Breast epithelium (tissue), 4 donors: ENCODE data around the gene BLOC1S2. TPM values are rescaled to one million over a fixed set of nuclear protein-coding genes. Genes with fewer than 3 reads are reported as not detected.

Experiments used
- DNase-seq, 2 donors: peaks; one replicate each; pipeline ENCODE4 v3.0.0-alpha.2; 2019; ENCODE audit warnings: low spot score in 2 of 2
- H3K27ac ChIP-seq, 2 donors: fragments of 200-600 bp; sonication (generic) in 1 of 2; one replicate each; pipeline ENCODE4 v1.5.1; 2016 to 2019; ENCODE audit warnings: mild to moderate bottlenecking in 1 of 2
- H3K27me3 ChIP-seq, 2 donors: fragments of 200-600 bp; sonication (generic) in 1 of 2; one replicate each; pipeline versions ENCODE4 v1.5.1 to v1.6.0; 2017 to 2019; ENCODE audit warnings: control low read depth in 1 of 2, mild to moderate bottlenecking in 1 of 2
- H3K36me3 ChIP-seq: fragments of 200-600 bp; one replicate; pipeline ENCODE4 v1.5.1; 2019
- H3K4me1 ChIP-seq, 2 donors: fragments of 200-600 bp; sonication (generic); one replicate each; pipeline ENCODE4 v1.5.1; 2016 to 2019; ENCODE audit warnings: control low read depth in 1 of 2
- H3K4me3 ChIP-seq, 3 donors: fragments of 200-600 bp; sonication (generic); 1 replicate in 2 of 3; 2 replicates in 1 of 3; pipeline ENCODE4 v1.5.1; 2016 to 2019; ENCODE audit warnings: mild to moderate bottlenecking in 3 of 3, moderate library complexity in 2 of 3
- H3K9me3 ChIP-seq, 2 donors: fragments of 200-600 bp; sonication (generic) in 1 of 2; one replicate each; pipeline ENCODE4 v1.5.1; 2016 to 2019; ENCODE audit warnings: control low read depth in 1 of 2
- CTCF ChIP-seq, 3 donors: fragments of 450-650 bp; IDR thresholded peaks; one replicate each; pipeline ENCODE4 v1.5.1; 2016 to 2017; ENCODE audit warnings: antibody characterized with exemption in 3 of 3, mild to moderate bottlenecking in 3 of 3, moderate library complexity in 3 of 3
- POLR2A ChIP-seq: fragments of 450-650 bp; IDR thresholded peaks from one replicate; pipeline ENCODE4 v1.6.1; 2016; ENCODE audit warnings: antibody characterized with exemption, mild to moderate bottlenecking, moderate library complexity
- POLR2AphosphoS5 ChIP-seq, 3 donors: sonication (generic); formaldehyde crosslinking; IDR thresholded peaks; one replicate each; pipeline ENCODE4 v1.6.1; 2017; ENCODE audit warnings: antibody characterized with exemption in 3 of 3
- intact Hi-C: fragments of 100-400 bp; cut with DNase I; formaldehyde crosslinking; loops from one replicate; pipeline ENCODE4 v1.15.1; 2023; ENCODE audit warnings: low total_unique reads
- total RNA-seq, 3 donors: library from RNA; depleted of rRNA; stranded (reverse); fragments of >200 nt; gene quantifications; one replicate each; pipeline ENCODE4 v1.1.0, GENCODE V29; 2016

Gene BLOC1S2
- total RNA-seq, 3 donors from 2014 or later, result 25.9 to 28.0 (median 26.5) TPM

- no peaks in the 10 kb centered on the region for H3K9me3 ChIP-seq
- intact Hi-C loops, result no loop called here
- no peaks in the 10 kb centered on the region for H3K4me1 ChIP-seq
- no peaks in the 10 kb centered on the region for H3K36me3 ChIP-seq
- H3K27me3 ChIP-seq, result no peaks in the 10 kb centered on the region
- H3K27ac ChIP-seq, result no peak overlapping the region
- H3K4me3 ChIP-seq, result no peak overlapping the region
- no peak for TF ChIP-seq CTCF (IDR thresholded peaks at IDR 0.05)
- TF ChIP-seq POLR2A, result no peak
- TF ChIP-seq POLR2AphosphoS5 (IDR thresholded peaks at IDR 0.05), result no peak
- DNase-seq, result no peak
Observed at GRCh38 chr10:100223879-100224278, 62.6 kb downstream of the BLOC1S2 start.

Other genes with a start within 250 kb of the BLOC1S2 start
- not detected for gene CPN1, start 204.8 kb downstream of the BLOC1S2 start, total RNA-seq
- gene ERLIN1, start 100.7 kb downstream of the BLOC1S2 start, total RNA-seq, result 10 to 100 TPM; 22.4 to 30.2 (median 23.3) TPM
- gene CHUK, start 57.1 kb downstream of the BLOC1S2 start, total RNA-seq, result 10 to 100 TPM; 19.7 to 26.6 (median 23.7) TPM
- gene CWF19L1, start 19.0 kb downstream of the BLOC1S2 start, total RNA-seq, result 10 to 100 TPM; 22.6 to 31.2 (median 25.2) TPM
- gene PKD2L1, start 43.5 kb upstream of the BLOC1S2 start, total RNA-seq, result 1 to 10 TPM in 1 of 3 donors, under 1 TPM in 1, not detected in 1; 0.32 to 1.5 TPM
- 100 to 1,000 TPM in 2 of 3 donors, 10 to 100 TPM in 1; 72.8 to 461 (median 112) TPM for gene SCD, start 60.6 kb upstream of the BLOC1S2 start, total RNA-seq
- not detected for gene WNT8B, start 176.3 kb upstream of the BLOC1S2 start, total RNA-seq
- 10 to 100 TPM in 2 of 3 donors, 1 to 10 TPM in 1; 9.8 to 18.1 (median 12.1) TPM for gene SEC31B, start 233.2 kb upstream of the BLOC1S2 start, total RNA-seq
- 100 to 1,000 TPM; 143 to 148 (median 144) TPM for gene NDUFB8, start 243.2 kb upstream of the BLOC1S2 start, total RNA-seq
- gene HIF1AN, start 249.3 kb upstream of the BLOC1S2 start, total RNA-seq, result 10 to 100 TPM; 11.4 to 20.6 (median 15.4) TPM